ENCODE measurements around the gene DUSP2. TPM values are rescaled to one million over a fixed set of nuclear protein-coding genes. Genes with fewer than 3 reads are reported as not detected.

The DUSP2 gene
- total RNA-seq, 4 donors from 2014 or later: 26.0 to 124 (median 74.1) TPM

DNA sequence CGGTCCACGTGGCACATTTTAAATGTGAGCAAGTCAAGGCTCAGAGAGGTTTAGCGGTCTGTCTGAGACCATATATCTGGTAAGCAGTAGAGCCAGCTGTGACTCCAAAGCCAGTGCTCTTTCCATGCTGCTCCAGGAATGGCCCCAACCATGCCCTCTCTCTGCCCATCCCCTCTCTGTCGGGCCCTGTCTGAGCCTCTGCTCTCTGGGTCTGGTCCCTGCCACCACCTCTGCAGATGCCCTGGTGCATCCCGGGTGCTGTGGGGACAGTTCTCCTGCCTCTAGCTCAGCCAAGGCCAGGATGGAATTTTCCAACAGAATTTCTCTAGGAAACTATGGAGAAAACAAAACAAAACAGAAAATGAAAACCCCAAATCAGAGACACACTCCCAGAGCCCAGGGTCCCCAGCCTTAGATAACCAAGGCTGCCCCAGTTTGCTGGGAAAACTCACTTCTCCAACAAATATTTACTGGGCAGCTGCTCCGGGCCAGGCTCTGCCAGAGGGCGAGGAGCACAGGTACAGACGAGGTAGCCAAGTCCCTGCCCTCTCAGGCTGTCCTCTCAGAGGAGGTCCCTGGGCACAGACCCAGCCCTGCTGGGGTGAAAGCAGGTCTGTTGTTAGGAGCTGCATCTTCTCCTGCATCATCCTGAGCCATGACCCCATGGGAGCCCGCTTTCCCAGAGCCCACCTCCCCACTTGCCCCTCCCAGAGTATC, 38.1 kb downstream of the DUSP2 start:
- Histone ChIP-seq H3K27me3 (peaks cover 3% of the 10 kb centered on the region), H3K4me3 (no peak overlapping the region), H3K9me3 (peaks cover 7% of the 10 kb centered on the region), H3K36me3 (no peaks in the 10 kb centered on the region), H3K27ac (no peak overlapping the region), H3K4me1 (no peaks in the 10 kb centered on the region)
- 66% methylated on average over 4 of the region's 9 CpGs for WGBS
- no peak for TF ChIP-seq CTCF (IDR thresholded peaks at IDR 0.05)
- TF ChIP-seq POLR2AphosphoS5 (IDR thresholded peaks at IDR 0.05): no peak
- TF ChIP-seq POLR2A (IDR thresholded peaks at IDR 0.05): no peak
- no peak for TF ChIP-seq EP300 (IDR thresholded peaks at IDR 0.05)
- DNase-seq (ENCODE audit: low spot score in 2 of 2): peak in 1 of 2 donors; percentile 47

DNA sequence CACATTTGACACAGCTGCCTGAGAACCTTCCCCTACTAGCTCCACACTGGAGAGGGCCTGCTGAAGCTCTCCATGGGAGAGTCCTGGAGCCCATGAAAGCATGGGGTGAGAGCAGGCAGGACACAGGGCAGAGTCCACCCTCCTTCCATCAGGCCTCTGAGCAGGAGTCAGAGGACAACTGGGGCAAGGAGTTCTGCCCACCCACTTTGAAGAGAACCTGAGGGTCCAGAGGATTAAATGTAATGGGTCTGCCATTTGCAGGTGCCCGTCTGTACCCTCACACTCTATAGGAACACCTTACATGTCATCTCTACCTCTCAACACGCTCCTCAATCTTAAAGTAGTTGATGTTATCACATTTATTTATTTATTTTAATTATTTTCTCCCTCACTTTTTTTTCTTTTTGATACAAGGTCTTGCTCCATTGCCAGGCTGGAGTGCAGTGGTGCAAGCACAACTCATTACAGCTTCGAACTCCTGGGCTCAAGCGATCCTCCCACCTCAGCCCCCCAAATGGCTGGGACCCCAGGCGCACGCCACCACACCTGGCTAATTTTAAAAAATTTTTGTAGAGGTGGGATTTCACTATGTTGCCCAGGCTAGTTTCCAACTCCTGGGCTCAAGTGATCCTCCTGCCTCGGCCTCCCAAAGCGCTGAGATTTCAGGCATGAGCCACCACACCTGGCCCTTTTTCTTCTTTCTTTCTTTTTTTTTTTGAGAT, 39.1 kb downstream of the DUSP2 start:
- Histone ChIP-seq H3K27ac (no peak overlapping the region), H3K36me3 (no peaks in the 10 kb centered on the region), H3K27me3 (peaks cover 3% of the 10 kb centered on the region), H3K4me3 (no peak overlapping the region), H3K4me1 (no peaks in the 10 kb centered on the region), H3K9me3 (peaks cover 7% of the 10 kb centered on the region)
- TF ChIP-seq POLR2A (IDR thresholded peaks at IDR 0.05): no peak
- TF ChIP-seq CTCF (IDR thresholded peaks at IDR 0.05): no peak
- TF ChIP-seq POLR2AphosphoS5 (IDR thresholded peaks at IDR 0.05): no peak
- TF ChIP-seq EP300 (IDR thresholded peaks at IDR 0.05): no peak
- peak; percentile 27 to 41 for DNase-seq (ENCODE audit: low spot score in 2 of 2)
- 96% methylated on average over 8 of the region's 8 CpGs for WGBS

DNA sequence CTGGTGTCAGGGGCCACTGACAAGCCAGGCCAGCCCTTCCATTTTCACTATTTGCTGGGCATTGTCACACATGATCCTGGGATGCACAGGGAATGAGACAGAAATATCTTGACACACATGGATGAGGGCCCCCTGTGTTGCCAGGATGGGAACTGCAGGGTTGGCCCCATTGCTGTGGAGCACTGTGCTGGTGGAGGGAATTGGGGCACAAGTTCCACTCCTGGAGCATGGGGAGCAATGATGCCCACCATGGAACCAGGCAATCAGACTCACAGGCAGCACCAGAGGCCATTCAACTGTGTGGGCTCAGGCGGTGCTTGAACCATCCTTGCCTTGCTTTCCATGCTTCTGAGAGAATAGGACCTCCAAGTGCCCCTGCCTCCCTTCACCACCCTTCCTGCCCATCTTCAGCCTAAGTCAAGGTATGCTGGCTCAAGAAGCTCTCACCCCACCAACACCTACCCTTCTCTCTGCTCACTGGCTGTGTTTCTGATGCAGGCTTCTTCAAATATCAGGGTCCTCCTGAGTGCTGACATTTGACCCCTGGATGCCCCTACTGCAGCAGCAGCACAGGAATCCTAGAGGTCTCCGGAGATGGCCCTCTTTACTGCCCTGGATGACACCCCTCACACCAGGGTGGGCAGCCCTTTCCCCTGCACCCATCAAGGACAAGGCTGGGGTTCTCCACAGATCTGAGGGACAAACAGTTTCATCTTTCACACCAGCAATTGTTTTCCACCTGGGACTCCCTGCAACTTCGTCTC, 39.9 kb downstream of the DUSP2 start:
- 89% methylated on average over 2 of the region's 3 CpGs for WGBS

GRCh38 chr2:96104487-96104861, 40.8 kb downstream of the DUSP2 start:
- peaks cover 3% of the 10 kb centered on the region for H3K27me3 ChIP-seq
- no peaks in the 10 kb centered on the region for H3K36me3 ChIP-seq
- TF ChIP-seq CTCF (IDR thresholded peaks at IDR 0.05) (no peak), EP300 (IDR thresholded peaks at IDR 0.05) (no peak), POLR2AphosphoS5 (IDR thresholded peaks at IDR 0.05) (no peak), POLR2A (IDR thresholded peaks at IDR 0.05) (no peak)
- DNase-seq (ENCODE audit: low spot score in 2 of 2): peak; percentile 49 to 70
- peaks cover 7% of the 10 kb centered on the region for H3K9me3 ChIP-seq
- no peak overlapping the region for H3K4me3 ChIP-seq
- no peaks in the 10 kb centered on the region for H3K4me1 ChIP-seq
- H3K27ac ChIP-seq: no peak overlapping the region
- 86% methylated on average over 5 of the region's 6 CpGs for WGBS

More for the DNA sequence above, 39.9 kb downstream of the DUSP2 start:
- Histone ChIP-seq H3K36me3 (no peaks in the 10 kb centered on the region), H3K4me1 (no peaks in the 10 kb centered on the region), H3K27ac (no peak overlapping the region), H3K4me3 (no peak overlapping the region), H3K27me3 (peaks cover 3% of the 10 kb centered on the region), H3K9me3 (peaks cover 7% of the 10 kb centered on the region)
- DNase-seq (ENCODE audit: low spot score in 2 of 2): peak; percentile 36 to 54
- TF ChIP-seq POLR2AphosphoS5 (IDR thresholded peaks at IDR 0.05): no peak
- TF ChIP-seq EP300 (IDR thresholded peaks at IDR 0.05): no peak
- no peak for TF ChIP-seq CTCF (IDR thresholded peaks at IDR 0.05)
- TF ChIP-seq POLR2A (IDR thresholded peaks at IDR 0.05): no peak
